COLO668 (cell line): Measurements from ENCODE around the gene A1BG.
A peak's percentile ranks its signal among the peaks of the same experiment; 100 is the strongest.
"Not testable (repeated sequence)": the region's sequence is repeated elsewhere in the genome, so short reads cannot be mapped to it uniquely, and the experiment has no call there.

ENCODE experiments used
- DNase-seq: peaks from one replicate; lab custom pipeline; 2025; ENCODE audit not compliant: unreplicated experiment; lab: John Stamatoyannopoulos, UW

Gene A1BG

DNA sequence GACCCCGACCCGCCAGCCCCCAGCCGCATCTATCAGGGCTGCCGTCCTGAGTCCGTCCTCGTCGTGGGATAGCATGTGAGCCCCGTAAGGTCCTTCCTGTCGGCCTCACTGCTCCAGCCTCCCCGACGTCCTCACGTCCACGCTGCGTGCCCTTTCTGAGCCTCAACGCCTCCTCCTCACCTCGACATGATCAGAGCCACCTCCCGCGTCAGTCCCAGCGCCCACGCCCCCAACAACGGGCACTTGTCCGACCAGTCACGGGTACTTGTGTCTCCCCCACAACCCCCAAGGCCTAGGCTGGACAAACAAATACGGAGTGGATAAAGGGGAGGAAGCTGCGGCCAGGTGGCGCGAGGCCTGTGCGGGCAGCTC, 8.6 kb upstream of the A1BG start:
- peak; percentile 70 for DNase-seq

DNA sequence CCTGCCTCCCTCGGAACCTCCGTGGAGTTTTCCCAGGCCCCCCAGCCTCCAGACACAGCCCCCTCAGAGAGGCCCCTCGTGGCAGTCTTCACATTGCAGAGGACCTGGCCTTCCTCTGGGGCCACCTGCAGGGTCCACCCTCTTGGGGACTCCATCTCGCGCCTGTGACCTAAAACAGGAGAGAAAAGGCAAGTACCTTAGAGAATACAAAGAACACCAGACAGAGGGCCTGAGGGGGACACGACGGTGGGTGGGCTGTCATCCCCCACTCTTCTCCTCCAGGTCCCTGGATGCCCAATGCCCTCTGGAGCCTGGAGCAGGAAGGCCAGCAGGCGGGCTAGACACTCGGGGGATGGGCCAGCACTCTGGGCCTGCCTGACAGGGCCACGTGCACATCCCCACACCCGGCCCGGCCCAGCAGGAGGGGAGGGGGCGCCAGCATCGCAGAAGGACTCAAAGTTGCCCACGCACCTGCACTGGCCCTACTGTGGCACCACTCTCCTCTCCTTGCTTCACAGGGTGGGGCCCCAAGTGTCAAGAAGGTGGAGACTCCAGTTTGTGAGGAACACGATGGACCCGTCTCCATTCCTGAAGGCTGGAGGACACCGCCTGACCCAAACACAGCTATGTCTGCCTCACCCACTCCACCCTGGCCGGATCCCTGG, 4.3 kb upstream of the A1BG start:
- DNase-seq: no peak

DNA sequence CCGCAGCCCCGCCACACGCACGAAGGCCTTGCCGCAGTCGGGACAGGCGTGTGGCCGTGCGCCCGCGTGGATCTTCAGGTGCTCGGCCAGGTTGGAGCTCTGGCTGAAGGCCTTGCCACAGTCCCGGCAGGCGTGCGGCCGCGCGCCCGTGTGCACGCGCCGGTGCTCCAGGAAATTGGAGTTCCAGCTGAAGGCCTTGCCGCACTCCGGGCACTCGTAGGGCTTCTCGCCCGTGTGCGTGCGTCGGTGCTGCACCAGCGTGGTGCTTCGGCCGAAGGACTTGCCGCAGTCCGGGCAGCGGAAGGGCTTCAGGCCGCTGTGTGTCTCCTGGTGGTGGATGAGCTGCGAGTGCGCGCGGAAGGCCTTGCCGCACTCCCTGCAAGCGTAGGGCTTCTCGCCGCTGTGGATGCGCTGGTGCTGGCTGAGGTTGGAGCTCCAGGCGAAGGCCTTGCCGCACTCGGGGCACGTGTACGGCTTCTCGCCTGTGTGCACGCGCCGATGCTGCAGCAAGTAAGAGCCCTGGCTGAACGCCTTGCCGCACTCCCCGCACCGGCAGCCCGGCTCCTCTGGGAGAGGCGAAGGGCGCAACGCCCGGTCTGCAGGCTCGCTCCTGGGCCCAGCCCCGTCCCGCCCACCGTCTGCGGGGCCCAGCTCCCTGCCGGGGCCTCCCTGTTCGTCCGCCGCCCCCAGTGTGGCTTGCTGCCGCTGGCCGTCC, 3.6 kb upstream of the A1BG start:
- DNase-seq: no peak

DNA sequence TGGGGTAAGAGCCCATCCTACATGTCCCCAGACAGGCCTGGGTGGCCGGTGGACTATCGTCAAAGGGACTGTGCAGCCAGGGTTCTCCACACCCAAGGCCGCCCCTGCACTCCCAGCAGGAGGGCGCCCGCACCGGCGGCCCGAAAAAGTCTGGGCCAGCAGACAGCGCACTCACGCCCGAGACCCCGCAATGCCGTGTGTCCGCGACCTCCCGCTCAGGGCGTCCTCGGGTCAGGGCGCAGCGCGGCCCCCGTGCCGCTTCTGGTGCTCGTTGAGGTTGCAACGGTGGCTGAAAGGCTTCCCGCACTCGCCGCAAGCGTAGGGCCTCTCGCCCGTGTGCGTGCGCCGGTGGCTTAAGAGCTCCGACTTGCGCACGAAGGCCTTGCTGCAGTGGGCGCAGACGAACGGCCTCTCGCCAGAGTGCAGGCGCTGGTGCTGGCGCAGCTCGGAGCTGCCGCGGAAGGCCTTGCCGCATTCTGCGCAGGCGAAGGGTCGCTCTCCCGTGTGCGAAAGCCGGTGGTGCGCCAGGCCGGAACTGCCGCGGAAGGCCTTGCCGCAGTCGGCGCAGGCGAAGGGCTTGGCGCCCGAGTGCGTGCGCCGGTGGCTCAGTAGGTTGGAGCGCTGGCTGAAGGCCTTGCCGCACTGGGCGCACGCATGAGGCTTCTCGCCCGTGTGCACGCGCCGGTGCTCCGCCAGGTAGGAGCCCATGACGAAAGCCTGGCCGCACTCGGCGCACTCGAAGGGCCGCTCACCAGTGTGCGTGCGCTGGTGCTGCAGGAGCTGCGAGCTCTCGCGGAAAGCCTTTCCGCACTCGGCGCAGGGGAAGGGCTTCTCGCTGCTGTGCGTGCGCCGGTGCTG, 2.8 kb upstream of the A1BG start:
- no peak for DNase-seq

DNA sequence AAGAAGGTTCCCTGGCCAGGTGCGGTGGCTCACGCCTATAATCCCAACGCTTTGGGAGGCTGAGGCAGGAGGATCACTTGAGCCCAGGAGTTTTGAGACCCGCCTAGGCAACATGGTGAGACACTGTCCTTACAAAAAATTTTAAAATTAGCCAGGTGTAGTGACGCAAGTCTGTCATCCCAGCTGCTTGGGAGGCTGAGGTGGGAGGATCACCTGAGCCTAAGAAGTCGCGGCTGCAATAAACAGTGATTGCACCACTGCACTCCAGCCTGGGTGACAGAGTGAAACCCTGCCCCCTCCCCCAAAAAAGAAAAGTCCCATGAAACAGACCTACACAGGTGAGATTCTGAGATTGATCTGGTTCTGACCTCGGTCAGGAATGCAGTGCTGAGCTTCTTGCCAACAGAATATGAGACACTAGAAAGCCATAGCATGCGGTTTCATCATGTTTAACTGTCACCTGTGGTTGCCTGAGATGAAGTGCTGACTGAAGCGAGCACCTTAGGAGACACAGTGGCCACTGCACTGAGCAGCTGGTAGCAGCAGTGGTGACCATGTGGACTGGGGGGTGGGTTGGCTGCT, 2.0 kb upstream of the A1BG start:
- DNase-seq: no peak

DNA sequence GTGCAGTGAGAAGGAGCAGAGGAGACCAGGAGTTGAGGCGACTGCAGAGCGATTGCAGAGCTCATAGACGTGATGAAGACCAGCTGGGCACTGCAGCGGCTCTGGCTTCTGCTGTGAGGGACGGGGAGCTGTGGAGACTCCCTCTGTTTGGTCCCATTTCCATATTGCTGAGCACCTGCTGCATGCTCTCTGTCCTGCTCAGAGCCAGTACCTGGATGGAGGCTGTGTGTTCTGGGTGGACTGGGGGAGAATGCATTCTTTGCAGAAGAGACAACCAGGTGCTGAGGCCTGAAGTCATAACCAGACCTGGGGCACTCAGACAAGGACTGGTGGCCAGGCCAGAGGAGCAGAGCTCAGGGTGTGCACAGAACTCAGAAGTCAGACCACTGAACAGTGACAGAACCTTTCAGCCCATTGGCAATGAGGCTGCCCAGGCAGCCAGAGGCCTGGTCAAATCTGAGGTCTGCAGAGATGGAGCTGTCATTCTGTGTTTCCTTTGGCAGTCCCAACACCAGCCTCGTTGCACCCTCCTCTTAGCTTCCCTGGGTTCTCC, 1.3 kb upstream of the A1BG start:
- no peak for DNase-seq

DNA sequence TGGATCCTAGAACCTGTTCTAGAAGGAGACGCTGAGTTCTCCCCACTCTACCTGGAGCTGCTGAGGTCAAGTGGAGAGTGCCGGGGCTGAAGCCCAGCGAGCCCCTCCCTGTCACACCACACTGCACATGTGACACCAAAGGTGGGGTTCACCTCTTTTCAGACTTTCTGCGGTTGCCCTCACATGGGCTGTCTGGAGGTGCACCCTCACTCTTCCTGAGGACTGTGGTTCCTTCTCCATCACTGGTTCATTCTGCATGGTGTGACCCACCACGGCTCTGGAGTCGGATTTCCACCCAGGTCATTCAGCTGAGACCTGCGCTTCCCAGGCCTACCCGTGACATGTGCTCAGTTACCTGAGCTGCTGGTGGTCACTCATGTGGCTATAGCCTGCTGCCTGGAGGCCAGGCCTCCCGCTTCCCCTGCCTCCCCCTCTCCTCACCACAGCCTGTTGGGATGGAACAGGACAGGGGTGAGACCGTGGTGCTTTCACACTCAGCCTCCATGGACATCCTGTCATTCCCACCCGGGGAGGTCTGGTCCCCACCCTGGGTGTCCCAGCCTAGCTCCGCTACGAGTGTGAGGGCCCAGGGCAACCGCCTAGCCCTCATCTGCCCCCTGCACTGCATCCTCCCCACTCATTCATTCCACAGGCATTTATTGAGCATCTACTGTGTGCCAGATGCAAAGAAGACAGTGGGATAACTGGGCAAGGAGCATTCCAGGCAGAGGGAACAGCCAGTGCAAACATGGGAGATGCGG, 605 bp upstream of the A1BG start:
- DNase-seq: no peak

DNA sequence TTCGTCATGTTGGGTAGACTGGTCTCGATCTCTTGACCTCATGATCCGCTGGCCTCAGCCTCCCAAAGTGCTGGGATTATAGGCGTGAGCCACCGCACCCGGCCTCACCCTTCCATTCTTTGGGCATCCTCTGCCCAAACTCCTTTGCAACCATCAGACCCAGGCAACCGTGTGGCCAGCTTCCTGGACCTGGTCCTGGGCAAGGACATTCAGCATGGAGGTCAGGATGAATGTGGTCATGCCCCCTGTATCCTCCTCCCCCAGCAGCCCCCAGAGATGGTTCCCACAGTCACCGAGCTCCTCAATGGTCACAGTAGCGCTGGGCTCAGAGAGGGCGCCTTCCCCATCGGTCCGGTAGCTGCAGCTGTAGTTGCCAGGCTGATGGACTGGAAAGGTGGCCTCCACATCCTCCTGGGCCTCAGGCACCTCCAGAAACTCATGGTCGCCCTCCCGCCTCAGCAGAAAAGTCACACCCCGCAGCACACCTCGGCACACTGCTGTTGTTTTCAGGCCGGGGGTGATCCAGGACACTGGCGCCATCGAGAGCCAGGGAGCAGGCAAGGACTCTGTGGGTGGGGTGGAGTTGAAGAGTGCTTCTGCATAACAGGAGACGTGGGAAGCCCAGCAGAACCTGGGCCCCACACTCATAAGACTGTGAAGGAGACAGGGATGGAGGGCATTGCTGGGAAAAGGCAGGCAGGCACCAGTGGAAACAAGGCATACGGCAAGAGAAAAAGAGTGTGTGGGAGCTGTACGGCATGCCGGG, 1.1 kb downstream of the A1BG start:
- no peak for DNase-seq

DNA sequence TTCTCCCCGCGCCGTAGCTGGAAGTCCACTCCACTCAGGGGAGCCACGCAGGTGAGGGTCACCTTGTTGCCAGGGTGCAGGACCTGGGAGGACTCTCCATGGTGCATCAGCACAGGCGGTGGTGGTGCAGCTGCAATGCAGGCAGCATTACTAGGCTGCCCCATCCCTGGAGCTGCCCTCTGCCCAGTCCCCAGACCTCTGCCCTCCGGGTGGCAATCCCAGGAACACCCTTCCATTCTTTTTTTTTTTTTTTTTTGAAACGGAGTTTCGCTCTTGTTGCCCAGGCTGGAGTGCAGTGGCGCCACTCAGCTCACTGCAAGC, 1.8 kb downstream of the A1BG start:
- no peak for DNase-seq

DNA sequence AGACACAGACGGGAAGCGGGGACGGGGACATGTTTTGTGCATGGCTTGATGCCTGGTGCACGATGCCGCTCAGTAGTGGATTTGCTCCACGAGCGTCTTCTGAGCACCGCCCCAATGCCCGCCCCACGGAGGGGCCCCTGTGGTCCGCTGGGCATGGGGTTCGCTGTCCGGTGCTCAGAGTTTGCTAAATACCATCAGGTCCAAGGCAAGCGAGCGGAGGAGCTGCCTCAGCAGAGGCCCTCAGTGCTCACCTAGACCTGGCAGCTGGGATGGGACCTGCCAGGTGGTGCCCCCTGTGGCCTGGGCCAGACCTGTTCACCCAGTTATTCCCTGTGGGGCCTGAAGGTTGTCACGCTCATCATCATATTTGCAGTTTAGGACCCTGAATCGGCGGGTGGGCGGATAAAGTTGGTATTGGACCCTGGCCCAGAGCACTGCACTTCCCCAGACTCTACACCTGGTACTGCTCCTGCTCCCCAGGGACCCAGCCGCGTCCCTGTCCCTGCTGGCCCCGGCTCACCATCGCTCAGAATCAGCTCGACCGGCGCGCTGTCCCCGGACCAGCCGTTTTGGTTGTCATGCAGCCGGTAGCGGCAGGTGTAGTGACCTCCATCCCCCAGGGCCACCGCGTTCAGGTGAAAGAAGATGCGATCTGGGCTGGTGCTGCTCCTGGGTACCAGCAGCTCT, 2.3 kb downstream of the A1BG start:
- no peak for DNase-seq

DNA sequence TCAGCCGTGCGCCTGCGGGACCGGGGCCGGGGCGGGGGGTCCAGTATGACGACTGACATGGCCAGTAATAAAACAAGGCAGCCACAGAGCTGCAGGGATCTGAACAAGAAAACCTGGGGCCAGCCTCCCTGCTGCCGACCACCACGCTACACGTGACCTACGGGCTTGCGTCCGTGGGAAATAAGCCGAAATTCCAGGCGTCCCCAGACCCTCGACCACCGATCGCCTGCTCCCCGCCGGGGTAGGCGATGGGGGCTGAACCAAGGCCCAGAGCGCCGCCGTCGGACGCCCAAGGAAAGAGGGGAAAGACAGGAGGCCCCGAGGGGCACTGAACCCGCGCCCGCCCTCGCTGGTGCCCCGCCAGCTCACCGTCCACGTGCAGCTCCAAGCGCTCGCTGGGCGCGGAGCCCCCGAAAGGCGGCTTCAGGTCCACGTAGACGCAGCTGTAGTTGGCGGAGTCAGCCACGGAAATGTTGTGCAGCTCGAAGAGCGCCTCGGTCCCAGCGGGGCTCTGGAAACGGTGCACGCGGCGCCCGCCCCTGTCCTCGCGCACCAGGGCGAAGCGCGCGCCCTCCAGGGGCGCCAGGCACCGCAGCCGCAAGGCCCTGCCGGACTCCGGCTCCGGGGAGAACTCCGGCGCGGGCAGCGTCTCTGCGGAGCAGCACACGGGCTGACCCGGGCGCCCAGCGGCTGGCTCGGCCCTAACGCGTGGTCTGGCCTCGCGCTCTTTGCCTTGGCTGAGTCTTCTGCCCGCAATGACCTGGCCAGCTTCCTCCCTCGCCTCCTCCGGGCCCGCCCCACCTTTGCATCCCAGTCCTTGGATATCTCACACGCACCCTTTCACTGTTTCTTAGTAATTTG, 3.1 kb downstream of the A1BG start:
- DNase-seq: no peak

DNA sequence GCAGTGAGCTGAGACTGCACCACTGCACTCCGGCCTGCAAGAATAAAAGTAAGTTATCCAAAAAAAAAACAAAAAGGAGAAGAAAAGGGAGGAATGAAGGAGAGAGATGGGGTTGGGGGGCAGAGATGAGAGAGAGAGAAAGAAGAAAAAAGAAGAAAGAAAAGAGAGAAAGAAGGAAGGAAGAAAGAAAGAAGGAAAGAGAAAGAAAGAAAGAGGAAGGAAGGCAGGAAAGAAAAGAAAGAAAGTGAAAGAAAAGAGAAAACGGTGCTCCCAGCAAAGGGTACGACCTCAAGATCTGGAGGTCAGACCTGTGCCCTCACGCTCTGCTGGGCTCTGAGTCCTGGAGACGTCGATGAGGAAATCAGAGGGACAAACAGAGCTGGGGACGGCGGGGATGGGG, 3.7 kb downstream of the A1BG start:
- DNase-seq: no peak

DNA sequence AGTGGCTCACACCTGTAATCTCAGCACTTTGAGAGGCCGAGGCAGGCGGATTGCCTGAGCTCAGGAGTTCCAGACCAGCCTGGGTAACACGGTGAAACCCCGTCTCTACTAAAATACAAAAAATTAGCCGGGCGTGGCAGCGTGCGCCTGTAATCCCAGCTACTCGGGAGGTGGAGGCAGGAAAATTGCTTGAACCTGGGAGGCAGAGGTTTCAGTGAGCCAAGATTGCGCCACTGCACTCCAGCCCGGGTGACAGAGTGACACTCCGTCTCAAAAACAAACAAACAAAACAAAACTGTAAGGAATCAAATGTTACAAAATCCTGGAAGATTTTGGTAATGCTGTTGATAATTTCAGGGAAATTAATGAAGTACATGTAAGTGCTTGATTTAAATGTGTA, 5.2 kb downstream of the A1BG start:
- DNase-seq: not testable (repeated sequence)

DNA sequence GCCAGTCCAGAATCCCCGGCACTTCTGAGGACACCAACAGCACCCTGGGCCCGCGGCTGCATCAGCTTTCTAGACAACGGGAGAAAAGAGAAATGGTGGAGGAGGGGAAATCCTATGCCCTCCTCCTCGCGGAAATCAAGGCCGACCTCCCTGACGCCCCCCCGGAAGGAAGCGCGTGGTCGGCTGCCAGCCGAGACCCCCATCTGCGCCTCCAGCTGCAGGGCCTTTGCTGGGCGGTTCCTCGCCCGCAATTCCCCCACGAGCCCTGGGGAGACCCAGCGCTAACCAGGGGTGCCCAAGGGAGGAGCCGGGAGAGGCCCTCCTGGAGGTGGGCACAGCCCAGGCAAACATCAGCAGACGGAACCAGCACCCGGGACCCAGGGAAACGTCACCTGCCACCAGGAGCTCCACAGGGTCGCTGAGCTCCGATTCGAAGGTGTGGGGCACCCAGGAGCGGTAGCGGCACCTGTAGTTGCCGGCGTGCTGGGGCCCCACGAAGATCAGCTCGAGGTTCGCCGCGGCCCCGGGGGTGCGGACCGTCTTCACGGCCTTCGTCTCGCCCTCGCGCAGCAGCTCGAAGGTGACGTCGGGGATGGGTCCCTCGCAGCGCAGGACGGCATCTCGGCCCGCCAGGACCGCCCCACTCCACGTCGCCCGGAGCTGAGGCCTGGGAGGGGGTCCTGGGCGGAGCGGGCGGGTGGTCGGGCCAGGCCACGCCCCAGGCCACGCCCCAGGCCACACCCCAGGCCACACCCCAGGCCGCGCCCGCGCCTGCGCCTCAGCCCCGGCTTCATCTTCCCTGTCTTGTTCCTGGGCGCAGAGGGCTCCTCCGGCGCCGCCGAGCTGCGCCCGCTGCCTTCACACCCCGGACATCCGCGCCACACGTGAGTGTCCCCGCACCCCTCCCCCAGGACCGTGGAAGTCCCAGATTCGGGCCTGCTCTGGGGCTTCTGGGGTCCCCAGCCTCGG, 6.0 kb downstream of the A1BG start:
- peak; percentile 75 for DNase-seq

DNA sequence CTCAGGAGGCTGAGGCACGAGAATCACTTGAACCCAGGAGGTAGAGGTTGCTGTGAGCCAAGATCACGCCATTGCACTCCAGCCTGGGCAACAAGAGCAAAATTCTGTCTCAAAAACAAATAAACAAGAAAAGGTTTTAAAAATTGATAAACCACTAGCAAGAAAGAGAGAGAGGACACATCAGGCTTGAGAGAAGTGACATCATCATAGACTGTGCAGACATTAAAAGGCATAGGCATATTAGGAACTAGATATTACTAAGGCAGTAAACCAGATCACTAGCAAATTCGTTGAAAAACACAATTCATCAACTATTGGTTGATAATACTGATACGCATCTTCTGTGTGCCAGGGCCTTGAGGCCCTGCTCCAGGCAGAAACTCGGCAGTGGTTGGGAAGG, 7.7 kb downstream of the A1BG start:
- no peak for DNase-seq

DNA sequence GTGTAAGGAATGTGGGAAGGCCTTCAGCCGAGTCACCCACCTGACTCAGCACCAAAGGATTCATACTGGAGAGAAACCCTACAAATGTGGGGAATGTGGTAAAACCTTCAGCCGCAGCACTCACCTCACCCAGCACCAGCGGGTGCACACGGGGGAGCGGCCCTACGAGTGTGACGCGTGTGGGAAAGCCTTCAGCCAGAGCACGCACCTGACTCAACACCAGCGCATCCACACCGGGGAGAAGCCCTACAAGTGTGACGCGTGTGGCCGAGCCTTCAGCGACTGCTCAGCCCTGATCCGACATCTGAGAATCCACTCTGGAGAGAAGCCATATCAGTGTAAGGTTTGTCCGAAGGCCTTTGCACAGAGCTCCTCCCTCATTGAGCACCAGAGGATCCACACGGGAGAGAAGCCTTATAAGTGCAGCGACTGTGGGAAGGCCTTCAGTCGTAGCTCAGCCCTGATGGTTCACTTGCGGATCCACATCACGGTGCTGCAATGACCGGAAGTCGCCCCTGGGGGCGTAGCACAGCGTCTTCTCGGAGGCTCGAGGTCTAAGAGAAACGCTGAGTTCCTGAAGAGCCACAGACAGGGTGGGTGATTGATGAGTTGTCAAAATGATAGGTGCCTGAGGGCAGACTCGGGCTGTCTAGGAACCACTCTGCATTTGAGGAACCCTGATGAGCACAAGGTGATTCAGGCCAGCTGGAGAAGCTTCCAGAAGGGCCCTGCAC, 14.3 kb downstream of the A1BG start:
- no peak for DNase-seq

DNA sequence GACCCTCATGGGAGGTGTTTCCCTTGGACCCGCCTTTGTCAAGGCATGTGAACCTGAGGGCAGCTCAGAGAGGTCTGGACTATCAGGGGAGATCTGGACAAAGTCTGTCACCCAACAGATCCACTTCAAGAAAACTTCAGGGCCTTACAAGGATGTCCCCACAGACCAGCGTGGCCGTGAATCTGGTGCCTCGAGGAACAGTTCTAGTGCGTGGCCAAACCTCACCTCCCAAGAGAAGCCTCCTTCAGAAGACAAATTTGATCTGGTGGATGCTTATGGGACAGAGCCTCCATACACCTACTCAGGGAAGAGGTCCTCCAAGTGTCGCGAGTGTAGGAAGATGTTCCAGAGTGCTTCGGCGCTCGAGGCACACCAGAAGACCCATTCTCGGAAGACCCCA, 15.0 kb downstream of the A1BG start:
- DNase-seq: no peak
